Measurements from ENCODE around the gene TMEM198.

TMEM198 gene

DNA sequence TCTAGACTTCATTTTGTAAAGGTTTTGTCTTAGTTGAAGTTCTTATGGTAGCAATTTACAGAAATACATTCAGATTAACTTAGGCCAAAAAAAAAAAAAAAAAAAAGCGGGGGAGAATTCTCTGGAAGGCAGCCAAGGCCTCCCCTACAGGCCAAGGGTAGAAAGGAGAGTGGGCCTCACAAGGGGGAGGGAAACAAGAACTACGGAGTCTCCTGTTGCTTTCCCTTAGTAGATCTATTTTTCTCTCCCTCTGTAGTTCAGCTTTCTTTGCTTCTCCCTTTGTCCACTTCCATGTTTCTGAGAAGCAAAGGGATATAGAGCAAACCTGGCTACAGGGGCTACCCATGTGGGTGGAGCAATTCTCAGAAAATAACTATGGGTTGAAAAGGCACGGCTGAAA, 51.4 kb downstream of the TMEM198 start:
- peak; percentile 11 for DNase-seq (ENCODE audit: low read depth)
- no peak overlapping the region for H3K4me3 ChIP-seq (ENCODE audit: control insufficient read depth, low read depth, low read length)
- TF ChIP-seq, protein P1, sequence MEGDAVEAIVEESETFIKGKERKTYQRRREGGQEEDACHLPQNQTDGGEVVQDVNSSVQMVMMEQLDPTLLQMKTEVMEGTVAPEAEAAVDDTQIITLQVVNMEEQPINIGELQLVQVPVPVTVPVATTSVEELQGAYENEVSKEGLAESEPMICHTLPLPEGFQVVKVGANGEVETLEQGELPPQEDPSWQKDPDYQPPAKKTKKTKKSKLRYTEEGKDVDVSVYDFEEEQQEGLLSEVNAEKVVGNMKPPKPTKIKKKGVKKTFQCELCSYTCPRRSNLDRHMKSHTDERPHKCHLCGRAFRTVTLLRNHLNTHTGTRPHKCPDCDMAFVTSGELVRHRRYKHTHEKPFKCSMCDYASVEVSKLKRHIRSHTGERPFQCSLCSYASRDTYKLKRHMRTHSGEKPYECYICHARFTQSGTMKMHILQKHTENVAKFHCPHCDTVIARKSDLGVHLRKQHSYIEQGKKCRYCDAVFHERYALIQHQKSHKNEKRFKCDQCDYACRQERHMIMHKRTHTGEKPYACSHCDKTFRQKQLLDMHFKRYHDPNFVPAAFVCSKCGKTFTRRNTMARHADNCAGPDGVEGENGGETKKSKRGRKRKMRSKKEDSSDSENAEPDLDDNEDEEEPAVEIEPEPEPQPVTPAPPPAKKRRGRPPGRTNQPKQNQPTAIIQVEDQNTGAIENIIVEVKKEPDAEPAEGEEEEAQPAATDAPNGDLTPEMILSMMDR (conservative IDR thresholded peaks at IDR 0.05; ENCODE audit: control insufficient read depth, insufficient read depth, low read depth, low read length), result no peak

DNA sequence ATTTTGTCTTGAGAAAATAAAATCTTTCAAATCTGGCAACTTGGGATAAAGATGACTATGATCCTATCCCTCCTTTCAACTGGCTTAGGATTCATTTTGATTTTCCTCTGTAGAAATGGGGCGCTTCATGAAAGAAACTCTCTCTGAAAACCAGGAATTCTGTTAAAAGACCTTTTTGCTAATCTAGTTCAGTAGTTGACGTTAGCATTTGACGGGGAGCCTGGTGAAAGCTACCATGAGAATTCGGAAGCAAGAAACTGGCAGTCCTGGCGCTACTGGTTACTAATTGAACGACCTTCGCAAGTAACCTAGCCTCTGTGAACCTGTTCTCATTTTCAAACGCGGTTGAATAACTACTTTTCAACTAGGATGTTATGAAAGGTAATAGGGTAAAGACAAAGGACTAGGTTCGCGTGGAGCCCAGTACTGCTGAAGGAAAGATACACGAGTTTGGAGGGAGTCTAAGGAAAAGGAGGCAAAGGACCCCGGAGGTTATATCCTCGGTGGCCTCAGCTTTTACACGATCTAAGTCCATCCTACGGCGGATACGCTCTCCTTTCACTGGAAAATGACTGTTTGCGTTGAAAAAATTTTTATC, 53.2 kb downstream of the TMEM198 start:
- H3K4me3 ChIP-seq (ENCODE audit: control insufficient read depth, low read depth, low read length), result peak overlapping the region; percentile 90
- TF ChIP-seq, protein P1 (conservative IDR thresholded peaks at IDR 0.05; ENCODE audit: control insufficient read depth, insufficient read depth, low read depth, low read length), result no peak
- peak; percentile 18 for DNase-seq (ENCODE audit: low read depth)

DNA sequence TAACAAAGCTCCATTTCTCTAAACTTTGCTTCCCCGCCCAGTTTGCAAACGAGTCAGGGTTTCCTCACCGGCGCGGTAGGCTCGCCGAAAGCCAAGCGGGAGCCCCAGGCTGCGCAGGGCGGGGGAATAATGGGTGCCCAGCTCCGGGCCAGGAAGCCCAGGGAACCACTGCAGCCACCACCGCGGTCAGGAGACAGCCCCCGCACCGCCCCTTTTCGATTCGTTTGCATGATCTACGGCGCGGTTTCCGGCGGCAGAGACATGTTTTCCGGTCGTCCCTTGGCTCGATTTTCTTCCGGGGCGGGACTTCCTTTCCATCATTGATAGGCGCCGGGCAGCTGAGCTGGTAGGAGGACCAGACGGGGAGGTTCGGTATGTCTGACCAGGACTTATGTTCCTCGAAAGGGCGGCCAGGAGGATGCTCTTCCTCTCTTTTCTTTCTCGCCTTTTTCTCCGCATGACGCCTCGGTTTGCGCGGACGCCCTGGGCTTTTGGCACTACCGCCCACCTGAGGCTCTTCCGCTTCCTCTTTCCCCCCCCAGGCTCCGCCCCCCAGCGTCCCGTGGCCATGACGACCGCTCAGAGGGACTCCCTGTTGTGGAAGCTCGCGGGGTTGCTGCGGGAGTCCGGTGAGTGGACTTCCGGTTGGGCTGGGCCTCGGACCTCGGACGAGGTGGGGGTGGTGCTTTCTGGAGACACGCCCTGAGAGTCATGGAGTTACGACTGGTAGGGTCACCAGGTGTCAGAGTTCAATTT, 53.9 kb downstream of the TMEM198 start, which contains the start of gene STK11IP:
STK11IP (plus strand) TSS at position 306 of the 756 bp plus-strand sequence; CDS start at position 569, 263 bp downstream.
- H3K4me3 ChIP-seq (ENCODE audit: control insufficient read depth, low read depth, low read length), result peak within 1 kb of the TSS; percentile 90
- TF ChIP-seq, protein P1 (conservative IDR thresholded peaks at IDR 0.05; ENCODE audit: control insufficient read depth, insufficient read depth, low read depth, low read length), result no peak
- peak; percentile 96 for DNase-seq (ENCODE audit: low read depth)

DNA sequence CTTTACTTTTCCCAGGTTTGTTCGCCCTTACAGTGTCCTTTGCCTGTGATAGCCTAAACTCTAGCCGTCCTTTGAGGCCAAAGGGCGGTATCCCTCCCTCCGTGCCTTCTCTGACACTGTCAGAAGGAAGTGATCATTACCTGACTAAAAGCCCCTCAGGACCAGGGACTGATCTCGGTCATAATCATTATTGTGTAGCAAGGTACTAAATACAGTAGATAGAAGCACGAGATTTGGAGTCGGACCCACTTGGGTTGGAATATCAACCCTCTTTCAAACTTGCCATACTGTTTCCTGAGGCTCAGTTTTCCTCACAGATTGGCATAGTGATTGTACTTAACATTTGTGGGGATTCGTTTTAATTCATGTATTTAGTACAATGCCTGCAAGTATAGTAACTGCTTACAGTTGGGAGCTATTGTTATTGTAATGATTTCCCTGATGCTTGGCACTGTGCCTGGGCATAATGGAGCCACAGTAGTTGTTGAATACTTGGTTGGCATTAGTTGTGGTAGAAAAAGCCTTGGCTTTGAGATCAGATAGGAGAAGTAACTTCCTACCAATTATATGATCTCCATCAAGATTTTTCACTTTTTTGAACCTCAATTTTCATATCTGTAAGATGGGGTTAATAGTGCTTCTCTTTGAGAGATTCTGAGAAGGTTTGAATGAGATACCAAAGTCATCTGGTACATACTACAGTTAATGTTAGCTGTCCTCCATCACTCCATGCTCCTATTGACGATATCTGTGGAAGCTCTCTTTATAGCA, 54.7 kb downstream of the TMEM198 start:
- TF ChIP-seq, protein P1 (conservative IDR thresholded peaks at IDR 0.05; ENCODE audit: control insufficient read depth, insufficient read depth, low read depth, low read length), result no peak
- DNase-seq (ENCODE audit: low read depth), result peak; percentile 8
- peak overlapping the region; percentile 90 for H3K4me3 ChIP-seq (ENCODE audit: control insufficient read depth, low read depth, low read length)

Data from fibroblast of mammary gland (primary cell).